H9 (cell line): ENCODE results near the gene TMEM236. TPM values are rescaled to one million over a fixed set of nuclear protein-coding genes. Genes with fewer than 3 reads are reported as not detected.

ENCODE experiments used
- DNase-seq: peaks from one replicate; pipeline ENCODE4 v3.0.0-alpha.2; 2017
- H2AFZ ChIP-seq: one replicate; pipeline ENCODE4 v1.6.1; 2013; ENCODE audit warnings: mild to moderate bottlenecking, low read length, control low read depth, moderate library complexity
- H2AK5ac ChIP-seq: 2 replicates; pipeline ENCODE4 v1.6.1; 2013; ENCODE audit warnings: low read length, control low read depth, mixed read lengths; ENCODE audit not compliant: insufficient read length
- H2BK120ac ChIP-seq: one replicate; pipeline ENCODE4 v1.6.1; 2013; ENCODE audit warnings: low read depth, mild to moderate bottlenecking, low read length, control low read depth, inconsistent platforms; ENCODE audit not compliant: poor library complexity, severe bottlenecking
- H2BK12ac ChIP-seq: 2 replicates; pipeline ENCODE4 v1.6.1; 2013; ENCODE audit warnings: low read length, control low read depth, mixed read lengths, low read depth; ENCODE audit not compliant: insufficient read length
- H2BK15ac ChIP-seq: 2 replicates; pipeline ENCODE4 v1.6.1; 2013; ENCODE audit warnings: low read depth, low read length, control low read depth
- H2BK20ac ChIP-seq: one replicate; pipeline ENCODE4 v1.6.1; 2013; ENCODE audit warnings: low read depth, mild to moderate bottlenecking, low read length, control low read depth, inconsistent platforms; ENCODE audit not compliant: poor library complexity, severe bottlenecking
- H2BK5ac ChIP-seq: 2 replicates; pipeline ENCODE4 v1.6.1; 2013; ENCODE audit warnings: low read length, control low read depth, mixed read lengths; ENCODE audit not compliant: insufficient read length
- H3K14ac ChIP-seq: 2 replicates; pipeline ENCODE4 v1.6.1; 2013; ENCODE audit warnings: low read length, control low read depth; ENCODE audit not compliant: insufficient read depth
- H3K18ac ChIP-seq: 2 replicates; pipeline ENCODE4 v1.6.1; 2013; ENCODE audit warnings: low read depth, mild to moderate bottlenecking, mixed read lengths, low read length, control low read depth; ENCODE audit not compliant: insufficient read length
- H3K23ac ChIP-seq: 2 replicates; pipeline ENCODE4 v1.6.1; 2013; ENCODE audit warnings: low read length, control low read depth, mixed read lengths, low read depth; ENCODE audit not compliant: insufficient read length
- H3K23me2 ChIP-seq: 2 replicates; pipeline ENCODE4 v1.6.1; 2013; ENCODE audit warnings: low read depth, mild to moderate bottlenecking, mixed read lengths, low read length, control low read depth; ENCODE audit not compliant: insufficient read length, poor library complexity, severe bottlenecking
- H3K27ac ChIP-seq: 2 replicates; pipeline ENCODE4 v1.5.1; 2013; ENCODE audit warnings: low read length, control low read depth, mixed read lengths, low read depth; ENCODE audit not compliant: insufficient read length
- H3K27me3 ChIP-seq: 2 replicates; pipeline ENCODE4 v1.6.1; 2013; ENCODE audit warnings: low read length, control low read depth, inconsistent platforms; ENCODE audit not compliant: insufficient read depth
- H3K4ac ChIP-seq: 2 replicates; pipeline ENCODE4 v1.6.1; 2013; ENCODE audit warnings: low read depth, mild to moderate bottlenecking, control low read depth, inconsistent platforms, low read length, moderate library complexity
- H3K4me1 ChIP-seq: 2 replicates; pipeline ENCODE4 v1.6.1; 2013; ENCODE audit warnings: low read length, control low read depth, inconsistent platforms; ENCODE audit not compliant: insufficient read depth
- H3K4me2 ChIP-seq: 2 replicates; pipeline ENCODE4 v1.6.1; 2013; ENCODE audit warnings: low read length, control low read depth, mixed read lengths; ENCODE audit not compliant: insufficient read length, insufficient read depth
- H3K56ac ChIP-seq: 2 replicates; pipeline ENCODE4 v1.6.1; 2013; ENCODE audit warnings: low read depth, mild to moderate bottlenecking, mixed read lengths, low read length, control low read depth; ENCODE audit not compliant: insufficient read length
- H3K79me1 ChIP-seq: 2 replicates; pipeline ENCODE4 v1.6.1; 2013; ENCODE audit warnings: low read depth, mild to moderate bottlenecking, moderate library complexity, low read length, control low read depth, inconsistent platforms; ENCODE audit not compliant: insufficient read depth, poor library complexity, severe bottlenecking
- H3K79me2 ChIP-seq: 2 replicates; pipeline ENCODE4 v1.6.1; 2013; ENCODE audit warnings: low read length, control low read depth, inconsistent platforms; ENCODE audit not compliant: insufficient read depth
- H3K9ac ChIP-seq: 2 replicates; pipeline ENCODE4 v1.6.1; 2013; ENCODE audit warnings: low read length, control low read depth, mixed read lengths; ENCODE audit not compliant: insufficient read length; ENCODE audit errors: extremely low read depth
- H3K9me3 ChIP-seq: one replicate; pipeline ENCODE4 v1.6.1; 2013; ENCODE audit warnings: low read depth, low read length, inconsistent platforms; ENCODE audit not compliant: control insufficient read depth
- H3T11ph ChIP-seq: one replicate; pipeline ENCODE4 v1.6.1; 2013; ENCODE audit warnings: mild to moderate bottlenecking, low read length, control low read depth, inconsistent platforms
- H4K20me1 ChIP-seq: one replicate; pipeline ENCODE4 v1.6.1; 2013; ENCODE audit not compliant: control insufficient read depth, insufficient read length, insufficient read depth
- H4K5ac ChIP-seq: 2 replicates; pipeline ENCODE4 v1.6.1; 2013; ENCODE audit warnings: low read depth, mild to moderate bottlenecking, mixed read lengths, low read length, control low read depth; ENCODE audit not compliant: insufficient read length
- H4K8ac ChIP-seq: replicated peaks from 2 replicates; pipeline ENCODE4 v1.6.1; 2013; ENCODE audit warnings: low read length, control low read depth, mixed read lengths, low read depth; ENCODE audit not compliant: insufficient read length
- H4K91ac ChIP-seq: 2 replicates; pipeline ENCODE4 v1.6.1; 2013; ENCODE audit warnings: low read depth, mild to moderate bottlenecking, moderate library complexity, mixed read lengths, low read length, control low read depth; ENCODE audit not compliant: insufficient read length
- H3K27ac Mint-ChIP-seq, 3 experiments: 2 replicates in 2 of 3; 3 replicates in 1 of 3; pipeline ENCODE4 v1.8.0; 2020 to 2021; ENCODE audit warnings: mixed read lengths in 3 of 3, mild to moderate bottlenecking in 1 of 3, moderate library complexity in 1 of 3
- H3K27me3 Mint-ChIP-seq: 2 replicates; pipeline ENCODE4 v1.8.0; 2021; ENCODE audit warnings: low read depth, mild to moderate bottlenecking, moderate library complexity, mixed read lengths
- H3K36me3 Mint-ChIP-seq, 3 experiments: 2 replicates in 2 of 3; 3 replicates in 1 of 3; pipeline ENCODE4 v1.8.0; 2020 to 2021; ENCODE audit warnings: low read depth in 3 of 3, mixed read lengths in 3 of 3; ENCODE audit not compliant: insufficient read depth in 1 of 3
- H3K4me1 Mint-ChIP-seq, 2 experiments: 2 replicates each; pipeline ENCODE4 v1.8.0; 2020; ENCODE audit warnings: mixed read lengths in 2 of 2
- H3K4me3 Mint-ChIP-seq, 2 experiments: 2 replicates in 1 of 2; 3 replicates in 1 of 2; pipeline ENCODE4 v1.8.0; 2020 to 2021; ENCODE audit warnings: mild to moderate bottlenecking in 2 of 2, mixed read lengths in 2 of 2, moderate library complexity in 1 of 2
- H3K9me3 Mint-ChIP-seq, 2 experiments: 2 replicates in 1 of 2; 3 replicates in 1 of 2; pipeline ENCODE4 v1.8.0; 2020; ENCODE audit warnings: mild to moderate bottlenecking in 2 of 2, mixed read lengths in 2 of 2, moderate library complexity in 1 of 2
- WGBS: extraction: QIAGEN DNeasy Blood & Tissue Kit; methylation state at CpG from one replicate; pipeline ENCODE4 v1.1.7; 2013; ENCODE audit warnings: missing lambda C conversion rate, low lambda C conversion rate, mixed read lengths; ENCODE audit not compliant: insufficient read length; ENCODE audit errors: extremely low coverage; 5-methylcytosine and 5-hydroxymethylcytosine counted together
- total RNA-seq: library from RNA; stranded (reverse); gene quantifications from 2 replicates; pipeline ENCODE4 v1.2.1, GENCODE V29; 2021
- TF ChIP-seq, protein P1 (sequence below): fragments of 200-600 bp; sonication (generic); conservative IDR thresholded peaks from 3 replicates; pipeline ENCODE4 v1.8.0; 2021; ENCODE audit warnings: antibody characterized with exemption, mild to moderate bottlenecking

Gene TMEM236
- total RNA-seq, 1 experiment from 2014 or later, result not detected

DNA sequence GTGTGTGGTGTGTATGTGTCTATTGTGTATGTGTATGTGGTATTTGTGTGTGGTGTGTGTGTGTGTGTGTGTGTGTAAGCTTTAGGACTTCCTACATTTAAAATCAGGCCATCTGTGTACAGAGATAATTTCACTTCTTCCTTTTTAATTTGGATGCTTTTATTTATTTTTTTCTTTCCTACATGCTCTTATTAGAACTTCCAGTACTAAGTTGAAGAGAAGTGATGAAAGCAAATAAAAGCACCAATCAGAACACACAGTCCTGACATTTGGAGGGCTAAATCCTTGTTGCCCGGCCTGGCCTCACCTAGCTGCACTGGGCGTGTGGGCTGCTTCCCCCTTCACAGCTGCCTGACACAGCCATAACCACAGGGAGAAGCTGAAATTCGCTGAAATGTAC lies 53.3 kb downstream of the TMEM236 start:
- WGBS, result no CpG with 5 or more reads among the region's 3 CpGs
- Histone ChIP-seq H4K91ac (no peak overlapping the region), H4K20me1 (no peaks in the 10 kb centered on the region), H3K9me3 (no peaks in the 10 kb centered on the region), H3K27ac (no peak overlapping the region), H3T11ph (no peak overlapping the region), H3K27me3 (no peaks in the 10 kb centered on the region), H2BK20ac (no peak overlapping the region), H3K9ac (no peak overlapping the region), H3K14ac (no peak overlapping the region), H3K79me1 (no peaks in the 10 kb centered on the region), H2BK15ac (no peak overlapping the region), H2BK12ac (no peak overlapping the region), H3K79me2 (no peaks in the 10 kb centered on the region), H3K23me2 (no peaks in the 10 kb centered on the region), H2BK5ac (no peak overlapping the region), H2AFZ (no peak overlapping the region), H3K18ac (no peak overlapping the region), H3K23ac (no peak overlapping the region), H4K5ac (no peak overlapping the region), H4K8ac (no peak overlapping the region), H3K4me2 (no peak overlapping the region), H2AK5ac (no peak overlapping the region), H3K4ac (no peak overlapping the region), H3K4me1 (no peaks in the 10 kb centered on the region), H2BK120ac (no peak overlapping the region), H3K56ac (no peak overlapping the region)
- Mint-ChIP-seq H3K4me3 (no peak overlapping the region), H3K27me3 (no peaks in the 10 kb centered on the region), H3K4me1 (peaks cover 12 to 14% of the 10 kb centered on the region in 2 experiments), H3K9me3 (no peaks in the 10 kb centered on the region), H3K27ac (no peak overlapping the region), H3K36me3 (no peaks in the 10 kb centered on the region)
- TF ChIP-seq, protein P1, sequence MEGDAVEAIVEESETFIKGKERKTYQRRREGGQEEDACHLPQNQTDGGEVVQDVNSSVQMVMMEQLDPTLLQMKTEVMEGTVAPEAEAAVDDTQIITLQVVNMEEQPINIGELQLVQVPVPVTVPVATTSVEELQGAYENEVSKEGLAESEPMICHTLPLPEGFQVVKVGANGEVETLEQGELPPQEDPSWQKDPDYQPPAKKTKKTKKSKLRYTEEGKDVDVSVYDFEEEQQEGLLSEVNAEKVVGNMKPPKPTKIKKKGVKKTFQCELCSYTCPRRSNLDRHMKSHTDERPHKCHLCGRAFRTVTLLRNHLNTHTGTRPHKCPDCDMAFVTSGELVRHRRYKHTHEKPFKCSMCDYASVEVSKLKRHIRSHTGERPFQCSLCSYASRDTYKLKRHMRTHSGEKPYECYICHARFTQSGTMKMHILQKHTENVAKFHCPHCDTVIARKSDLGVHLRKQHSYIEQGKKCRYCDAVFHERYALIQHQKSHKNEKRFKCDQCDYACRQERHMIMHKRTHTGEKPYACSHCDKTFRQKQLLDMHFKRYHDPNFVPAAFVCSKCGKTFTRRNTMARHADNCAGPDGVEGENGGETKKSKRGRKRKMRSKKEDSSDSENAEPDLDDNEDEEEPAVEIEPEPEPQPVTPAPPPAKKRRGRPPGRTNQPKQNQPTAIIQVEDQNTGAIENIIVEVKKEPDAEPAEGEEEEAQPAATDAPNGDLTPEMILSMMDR, result no peak
- DNase-seq, result no peak
